OCI-LY7 (cell line): ENCODE results near the gene SDCBP2. TPM values are rescaled to one million over a fixed set of nuclear protein-coding genes. Genes with fewer than 3 reads are reported as not detected.

ENCODE experiments used
- BruUV-seq: library from RNA; stranded (reverse); fragments of 400-500 nt; replicated peaks from 2 replicates; lab custom pipeline; 2021; lab: Mats Ljungman, UMichigan
- CTCF ChIA-PET: fragments of 300-600 bp; sonication (Branson Sonifier 250); formaldehyde crosslinking; loops from one replicate; lab custom pipeline; 2022; ENCODE audit warnings: antibody characterized with exemption; ENCODE audit not compliant: unreplicated experiment; lab: Charles Lee
- POLR2A ChIA-PET: fragments of 300-600 bp; sonication (Branson Sonifier 250); formaldehyde crosslinking; loops from one replicate; lab custom pipeline; 2022; ENCODE audit warnings: antibody characterized with exemption; lab: Charles Lee
- DNase-seq: peaks from one replicate; pipeline ENCODE4 v3.0.0-alpha.2; 2015; ENCODE audit warnings: low spot score
- H2AFZ ChIP-seq: fragments of 200-600 bp; sonication (generic), shearing (Covaris generic); 2 replicates; pipeline ENCODE4 v1.6.1; 2014; ENCODE audit warnings: mild to moderate bottlenecking, antibody characterized with exemption, low read length, moderate library complexity
- H3K27ac ChIP-seq: fragments of 200-600 bp; sonication (generic); 2 replicates; pipeline ENCODE4 v1.5.1; 2014; ENCODE audit warnings: mixed run types, low read depth, mild to moderate bottlenecking, moderate library complexity, low read length, inconsistent platforms; ENCODE audit not compliant: poor library complexity, severe bottlenecking
- H3K36me3 ChIP-seq: fragments of 200-600 bp; sonication (generic); 2 replicates; pipeline ENCODE4 v1.6.1; 2014; ENCODE audit warnings: mild to moderate bottlenecking, antibody characterized with exemption, low read length, moderate library complexity, mixed read lengths; ENCODE audit not compliant: insufficient read depth
- H3K4me1 ChIP-seq: fragments of 200-600 bp; sonication (generic); 2 replicates; pipeline ENCODE4 v1.5.1; 2014; ENCODE audit warnings: mild to moderate bottlenecking, low read length; ENCODE audit not compliant: insufficient read depth, poor library complexity, severe bottlenecking
- H3K4me2 ChIP-seq: fragments of 200-600 bp; sonication (generic); 2 replicates; pipeline ENCODE4 v1.6.1; 2014; ENCODE audit warnings: mild to moderate bottlenecking, low read length
- H3K4me3 ChIP-seq: fragments of 200-600 bp; sonication (generic); 2 replicates; pipeline ENCODE4 v1.5.1; 2014; ENCODE audit warnings: mild to moderate bottlenecking, low read depth, low read length; ENCODE audit not compliant: poor library complexity, severe bottlenecking
- H3K79me2 ChIP-seq: fragments of 200-600 bp; sonication (generic); 2 replicates; pipeline ENCODE4 v1.6.1; 2016; ENCODE audit warnings: low read depth, mild to moderate bottlenecking, low read length, moderate library complexity, mixed read lengths; ENCODE audit not compliant: insufficient read depth
- H3K9me2 ChIP-seq: fragments of 200-600 bp; sonication (generic); 2 replicates; pipeline ENCODE4 v1.6.1; 2016; ENCODE audit warnings: mild to moderate bottlenecking, low read length, mixed read lengths; ENCODE audit not compliant: insufficient read depth
- H3K9me3 ChIP-seq: fragments of 200-600 bp; sonication (generic); 2 replicates; pipeline ENCODE4 v1.6.1; 2014; ENCODE audit warnings: mild to moderate bottlenecking, mixed run types, low read length, mixed read lengths
- H4K20me1 ChIP-seq: fragments of 200-600 bp; sonication (generic); 2 replicates; pipeline ENCODE4 v1.6.1; 2014; ENCODE audit warnings: mild to moderate bottlenecking, antibody characterized with exemption, low read length, moderate library complexity, mixed read lengths; ENCODE audit not compliant: insufficient read depth
- CTCF ChIP-seq: fragments of 200-600 bp; sonication (generic); conservative IDR thresholded peaks from 2 replicates; pipeline ENCODE4 v1.5.1; 2014; ENCODE audit warnings: mild to moderate bottlenecking, antibody characterized with exemption, low read length, moderate library complexity, mixed read lengths
- EZH2phosphoT487 ChIP-seq: fragments of 200-600 bp; sonication (generic); IDR thresholded peaks from 2 replicates; pipeline ENCODE4 v1.6.1; 2018; ENCODE audit warnings: low read depth, borderline replicate concordance, mild to moderate bottlenecking, mixed run types, antibody characterized with exemption, low read length, moderate library complexity, mixed read lengths
- intact Hi-C: fragments of 100-400 bp; cut with micrococcal nuclease; formaldehyde crosslinking; loops from one replicate; pipeline ENCODE4 v1.10.0; 2022; ENCODE audit not compliant: unreplicated experiment
- total RNA-seq, 2 experiments: library from RNA; depleted of rRNA in 1 of 2; stranded (reverse); fragments of >200 nt in 1 of 2; shearing (Covaris generic) in 1 of 2; gene quantifications; 2 replicates each; pipeline ENCODE4 v1.2.3, GENCODE V29; 2014 to 2022

Gene SDCBP2
- total RNA-seq, 2 experiments from 2014 or later, result 1.8 to 2.6 TPM

- ChIA-PET POLR2A (interaction anchor here (0.9 kb wide), 1 partner anchor 880 kb away, joined by 5 read pairs; no protein-coding TSS in a partner anchor), CTCF (no interaction called here)
- intact Hi-C loops, result no loop called here
- DNase-seq, result peak; percentile 29
- no TSS peak for BruUV-seq
- H3K36me3 ChIP-seq, result peaks cover 54% of the 10 kb centered on the region
- H3K79me2 ChIP-seq, result peaks cover 66% of the 10 kb centered on the region
- peaks cover 23% of the 10 kb centered on the region for H3K4me1 ChIP-seq
- H3K4me2 ChIP-seq, result peak overlapping the region; percentile 55
- no peak overlapping the region for H3K27ac ChIP-seq
- H4K20me1 ChIP-seq, result peaks cover 66% of the 10 kb centered on the region
- H3K9me3 ChIP-seq, result no peaks in the 10 kb centered on the region
- H3K4me3 ChIP-seq, result no peak overlapping the region
- no peaks in the 10 kb centered on the region for H3K9me2 ChIP-seq
- no peak for TF ChIP-seq EZH2phosphoT487
- TF ChIP-seq CTCF, result no peak
- no peak overlapping the region for H2AFZ ChIP-seq
Observed at GRCh38 chr20:1376408-1377270, 47.7 kb upstream of the SDCBP2 start.

- H3K4me2 ChIP-seq, result no peak overlapping the region
- no peaks in the 10 kb centered on the region for H3K9me2 ChIP-seq
- no peak overlapping the region for H3K4me3 ChIP-seq
- no peak overlapping the region for H2AFZ ChIP-seq
- H3K79me2 ChIP-seq, result peaks cover 59% of the 10 kb centered on the region
- H4K20me1 ChIP-seq, result peaks cover 60% of the 10 kb centered on the region
- H3K4me1 ChIP-seq, result peaks cover 23% of the 10 kb centered on the region
- TF ChIP-seq CTCF (no peak), EZH2phosphoT487 (no peak)
- peaks cover 61% of the 10 kb centered on the region for H3K36me3 ChIP-seq
- ChIA-PET CTCF (no interaction called here), POLR2A (no interaction called here)
- intact Hi-C loops, result no loop called here
- no peak overlapping the region for H3K27ac ChIP-seq
- DNase-seq, result no peak
- no peaks in the 10 kb centered on the region for H3K9me3 ChIP-seq
- BruUV-seq, result no TSS peak
Observed at GRCh38 chr20:1376007-1376406, 47.1 kb upstream of the SDCBP2 start.

- Histone ChIP-seq H3K9me2 (no peaks in the 10 kb centered on the region), H3K4me3 (no peak overlapping the region), H3K9me3 (no peaks in the 10 kb centered on the region), H3K36me3 (peaks cover 66% of the 10 kb centered on the region), H3K4me1 (peaks cover 23% of the 10 kb centered on the region), H2AFZ (no peak overlapping the region), H3K27ac (no peak overlapping the region), H3K79me2 (peaks cover 54% of the 10 kb centered on the region), H4K20me1 (peaks cover 55% of the 10 kb centered on the region), H3K4me2 (no peak overlapping the region)
- TF ChIP-seq CTCF, result no peak
- TF ChIP-seq EZH2phosphoT487, result no peak
- ChIA-PET CTCF (no interaction called here), POLR2A (no interaction called here)
- no peak for DNase-seq
- BruUV-seq, result no TSS peak
- intact Hi-C loops, result no loop called here
Observed at GRCh38 chr20:1375515-1375914, 46.6 kb upstream of the SDCBP2 start.
